ENCODE measurements around the gene FMN1. TPM values are rescaled to one million over a fixed set of nuclear protein-coding genes. Genes with fewer than 3 reads are reported as not detected.

Gene FMN1
- total RNA-seq, 1 donor from 2014 or later, result 12.0 TPM

DNA sequence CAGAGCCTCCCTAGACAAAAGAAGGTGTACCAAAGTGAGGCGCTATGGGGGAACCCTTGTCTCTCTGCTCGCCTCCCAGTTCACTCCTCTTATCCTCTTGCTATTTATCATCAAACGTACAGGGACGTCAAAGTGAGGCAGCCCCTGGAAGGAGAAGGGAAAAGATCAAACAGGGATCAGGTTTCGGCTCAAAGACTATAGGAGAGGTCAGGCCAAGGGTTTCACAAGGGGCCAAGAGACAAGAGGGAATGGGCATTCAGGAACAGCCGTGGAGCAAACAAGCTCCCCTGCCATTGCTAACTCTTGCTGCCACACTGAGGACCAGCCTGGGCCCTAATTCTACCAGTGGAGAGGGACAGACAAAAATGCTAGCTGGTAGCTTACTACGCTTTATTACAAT lies 308.1 kb downstream of the FMN1 start:
- DNase-seq (ENCODE audit: low spot score), result no peak

DNA sequence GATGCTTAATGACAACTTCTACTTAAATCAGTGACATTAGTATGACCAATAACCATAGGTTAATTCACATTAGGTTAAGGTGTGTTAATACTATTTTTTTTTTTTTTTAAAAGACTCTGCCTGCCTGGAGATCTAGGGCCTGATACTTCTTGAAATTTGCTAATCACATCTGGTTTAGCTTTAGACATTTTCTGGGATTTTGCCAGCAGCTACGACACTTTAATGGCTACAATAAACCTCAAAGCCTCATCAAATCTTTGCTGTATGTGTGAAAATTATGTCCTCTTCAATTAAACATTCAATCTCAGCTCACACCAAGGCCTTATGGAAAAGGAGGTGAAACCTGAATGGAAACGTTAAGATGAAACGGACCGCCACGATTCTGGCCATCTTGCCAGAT lies 308.8 kb downstream of the FMN1 start:
- DNase-seq (ENCODE audit: low spot score), result no peak

DNA sequence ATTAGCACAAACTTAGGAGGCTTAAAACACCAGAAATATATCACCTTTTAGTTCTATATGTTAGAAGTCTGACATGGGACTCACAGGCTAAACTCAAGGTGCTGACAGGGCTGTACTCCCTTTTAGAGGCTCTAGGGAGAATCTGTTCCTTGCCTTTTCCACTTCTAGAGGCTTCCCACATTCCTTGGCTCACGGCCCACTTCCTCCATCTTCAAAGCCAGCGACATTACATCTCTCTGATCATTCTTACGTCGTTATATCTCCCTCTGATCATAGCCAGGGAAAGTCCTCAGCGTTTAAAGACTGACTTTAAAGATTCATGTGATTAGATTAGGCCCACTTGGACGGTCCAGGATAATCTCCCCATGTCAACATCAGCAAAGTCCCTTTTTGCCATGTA lies 310.4 kb downstream of the FMN1 start:
- peak; percentile 85 for DNase-seq (ENCODE audit: low spot score)

DNA sequence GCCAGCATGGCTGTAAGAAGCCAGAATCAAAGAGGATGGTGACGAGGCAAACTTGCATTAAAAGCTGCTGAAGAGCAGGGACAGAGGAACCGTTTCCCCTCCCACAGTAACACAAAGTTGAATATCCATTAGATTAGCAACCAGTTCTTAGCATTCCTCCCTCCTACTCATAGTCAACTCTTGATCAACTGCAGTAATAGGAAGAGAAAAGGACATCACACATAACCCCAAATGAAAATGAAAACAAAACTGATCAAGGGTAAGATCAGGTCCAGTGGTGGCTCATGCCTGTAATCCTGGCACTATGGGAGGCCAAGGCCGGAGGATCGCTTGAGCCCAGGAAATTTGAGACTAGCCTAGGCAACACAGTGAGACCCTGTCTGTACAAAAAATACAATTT lies 311.6 kb downstream of the FMN1 start:
- DNase-seq (ENCODE audit: low spot score), result no peak

DNA sequence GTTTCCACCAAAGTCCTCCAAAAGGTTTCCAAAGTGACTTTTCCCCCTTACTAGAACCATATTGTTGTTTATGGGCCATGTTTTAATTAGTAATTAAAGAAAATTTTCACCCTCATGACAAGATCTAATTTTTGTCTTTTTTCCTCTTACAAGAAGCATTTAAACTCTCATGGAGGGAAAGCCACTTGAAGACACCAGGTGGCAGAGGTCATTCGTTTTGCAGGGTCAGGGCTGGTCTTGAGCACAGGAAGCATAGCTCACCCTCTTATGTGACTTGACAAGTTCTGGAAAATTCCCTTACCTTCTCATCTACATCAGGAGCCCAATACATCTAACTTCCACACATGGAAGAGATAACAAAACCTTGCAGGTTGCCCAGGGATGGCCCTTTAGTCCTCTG lies 313.0 kb downstream of the FMN1 start:
- no peak for DNase-seq (ENCODE audit: low spot score)

DNA sequence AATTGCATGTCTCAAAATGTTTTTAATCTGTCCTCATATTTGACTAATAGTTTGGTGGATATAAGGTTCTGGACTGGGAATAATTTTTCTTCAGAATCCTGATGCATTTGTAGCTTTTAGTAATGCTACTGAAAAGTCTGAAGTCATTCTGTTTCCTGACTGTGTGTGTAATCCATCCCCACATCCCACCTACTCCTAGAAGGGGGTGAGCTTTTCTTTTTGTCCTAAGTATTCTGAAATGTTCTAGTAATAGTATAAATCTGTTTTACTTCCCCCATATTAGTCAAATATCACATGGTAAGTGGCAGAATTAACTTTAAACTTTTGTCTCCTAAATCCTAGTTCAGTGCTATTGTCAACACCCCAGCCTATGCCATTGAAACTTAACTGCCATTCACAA lies 313.9 kb downstream of the FMN1 start:
- no peak for DNase-seq (ENCODE audit: low spot score)

DNA sequence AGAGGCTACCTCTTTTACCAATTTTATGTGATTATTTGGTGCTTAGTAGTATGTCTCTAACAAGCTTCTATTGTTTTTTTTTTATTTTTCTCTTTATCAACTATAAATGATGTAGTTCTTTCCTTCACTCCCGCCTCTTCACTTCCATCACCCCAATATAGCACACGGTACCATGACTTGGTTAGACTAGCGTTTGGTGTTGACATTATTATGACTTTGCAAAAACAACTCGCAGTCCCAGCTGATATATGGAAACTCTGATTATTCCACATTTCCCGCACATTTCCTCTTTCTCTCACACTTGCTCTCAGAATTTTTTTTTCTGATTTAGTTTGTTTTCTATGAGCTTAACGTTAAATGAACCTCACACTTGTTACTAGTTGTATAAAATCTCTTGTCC lies 314.5 kb downstream of the FMN1 start:
- no peak for DNase-seq (ENCODE audit: low spot score)

DNA sequence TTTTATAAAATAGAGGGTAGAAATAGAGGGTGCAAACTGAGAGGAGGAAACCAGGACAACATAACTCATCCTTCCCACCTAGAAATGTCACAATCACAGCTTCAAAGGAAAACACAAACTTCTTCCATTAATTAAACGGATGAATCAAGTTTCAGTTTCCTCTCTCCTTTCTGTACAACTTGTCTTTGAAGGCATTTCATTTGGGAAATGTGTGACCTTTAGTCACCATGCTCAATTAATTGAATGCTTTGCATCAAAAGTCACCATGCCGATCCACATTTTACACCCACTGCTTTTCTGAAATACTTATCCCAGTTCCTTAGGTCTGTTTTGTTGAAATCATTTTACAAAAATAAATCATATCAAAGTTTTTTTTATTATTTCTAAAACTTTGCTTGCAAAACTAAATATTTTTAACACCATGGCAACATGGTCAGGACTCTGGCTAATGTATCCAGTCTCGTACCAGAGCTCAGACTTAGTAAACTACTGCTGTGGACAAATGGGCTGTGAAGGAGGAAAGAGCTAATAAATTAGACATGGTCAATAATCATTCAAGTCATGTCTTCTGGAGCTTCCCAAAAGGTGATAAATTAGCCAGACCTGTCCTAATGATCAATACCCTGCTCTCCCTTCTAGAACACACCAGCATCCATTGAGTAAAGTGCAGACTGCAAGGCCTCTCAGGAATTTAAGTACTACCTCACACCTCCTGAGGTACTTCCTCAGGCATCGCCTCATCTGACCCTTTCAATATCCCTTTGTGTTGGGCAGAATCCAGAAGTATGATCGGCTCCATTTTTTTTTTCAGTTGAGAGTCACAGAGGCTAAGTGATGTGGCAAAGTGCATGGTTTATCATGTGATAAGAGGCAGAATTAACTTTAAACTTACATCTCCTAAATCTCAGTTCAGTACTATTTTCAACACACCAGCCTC lies 315.4 kb downstream of the FMN1 start:
- DNase-seq (ENCODE audit: low spot score), result no peak

DNA sequence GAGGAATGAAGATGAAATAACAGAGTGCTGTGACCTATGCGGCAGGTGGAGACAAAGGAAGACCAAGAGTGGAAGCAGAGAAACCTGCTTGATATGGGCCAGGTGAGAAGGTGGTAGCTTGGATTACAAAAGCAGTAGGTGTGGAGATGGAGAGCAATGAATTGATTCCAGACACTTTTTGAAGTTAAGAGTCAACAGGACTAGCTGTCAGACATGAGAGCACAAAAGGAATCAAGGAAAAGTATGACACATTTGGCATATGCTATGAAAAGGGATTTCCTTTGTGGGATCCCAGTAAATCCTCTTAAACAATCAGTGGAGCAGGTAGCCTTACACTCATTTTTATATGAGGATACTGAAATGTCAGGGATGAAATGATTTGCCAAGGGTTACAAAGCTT lies 316.2 kb downstream of the FMN1 start:
- DNase-seq (ENCODE audit: low spot score), result no peak

DNA sequence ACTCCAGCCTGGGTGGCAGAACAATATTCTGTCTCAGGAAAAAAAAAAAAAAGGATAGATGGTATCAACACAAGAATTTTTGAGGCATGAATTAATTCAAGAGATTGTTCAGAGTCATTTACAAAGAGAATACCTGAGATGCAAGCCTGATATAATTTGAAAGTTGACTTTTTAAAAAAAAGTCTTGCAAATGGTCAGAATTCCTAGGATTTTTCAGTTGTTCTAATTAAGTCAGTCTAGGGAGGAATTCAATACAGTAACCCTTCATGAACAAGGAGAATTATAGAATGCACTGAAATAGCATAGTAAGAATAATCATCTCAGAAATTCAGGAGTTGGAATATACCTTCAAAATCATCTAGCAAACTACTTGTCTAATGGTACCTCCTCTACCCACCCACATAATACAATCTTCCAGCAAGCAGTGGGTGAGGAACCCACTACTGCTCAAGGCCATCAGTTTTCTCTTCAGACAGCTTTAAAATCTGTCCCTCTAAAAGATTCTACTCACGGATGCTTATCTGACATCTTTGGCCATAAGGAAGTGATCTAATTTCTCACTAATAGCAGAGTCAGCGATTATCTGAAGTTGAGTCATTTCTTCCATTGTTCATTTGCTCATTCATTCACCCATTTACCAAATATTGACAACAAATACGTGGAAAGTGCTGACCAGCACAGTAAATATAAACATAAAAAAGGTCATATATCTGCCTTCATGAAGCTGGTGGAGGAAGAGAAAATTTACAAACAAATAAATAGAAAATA lies 317.1 kb downstream of the FMN1 start:
- no peak for DNase-seq (ENCODE audit: low spot score)

DNA sequence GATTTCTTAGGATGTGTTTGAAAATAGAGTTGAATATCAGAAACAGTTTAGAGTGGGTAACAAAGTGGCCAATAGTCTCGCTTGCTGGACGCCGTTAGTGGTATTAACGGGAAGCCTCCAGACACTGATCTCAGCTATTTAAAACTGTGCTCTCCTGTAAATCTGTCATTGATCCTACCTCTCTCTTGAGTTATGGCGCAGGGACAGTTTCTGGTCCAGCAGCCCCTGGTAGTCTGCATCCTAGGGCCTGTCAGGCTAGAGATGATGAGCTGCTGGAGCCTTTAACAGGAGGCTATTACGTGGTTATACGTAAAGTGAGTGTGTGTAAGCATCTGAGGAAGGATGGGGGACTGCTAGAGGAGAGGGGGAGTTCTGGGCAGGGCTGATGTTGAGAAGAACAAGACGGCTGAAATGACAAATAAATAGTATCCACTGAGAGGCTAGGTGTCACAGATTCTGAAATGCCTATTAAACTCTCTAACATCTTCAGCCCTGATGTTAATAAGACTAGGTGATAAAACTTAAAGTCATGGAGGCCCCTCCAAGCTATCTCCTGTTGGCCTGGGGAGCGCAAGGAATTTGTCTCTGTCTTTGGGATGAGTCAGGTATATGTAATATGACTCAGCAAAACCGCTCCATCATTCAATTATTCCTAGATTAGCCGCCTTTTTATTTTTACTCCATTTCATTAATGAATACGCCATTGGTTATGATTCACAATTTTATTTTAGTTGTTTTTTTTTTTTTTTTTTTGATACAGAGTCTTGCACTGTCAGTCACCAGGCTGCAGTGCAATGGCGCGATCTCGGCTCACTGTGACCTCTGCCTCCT lies 321.0 kb downstream of the FMN1 start:
- no peak for DNase-seq (ENCODE audit: low spot score)

DNA sequence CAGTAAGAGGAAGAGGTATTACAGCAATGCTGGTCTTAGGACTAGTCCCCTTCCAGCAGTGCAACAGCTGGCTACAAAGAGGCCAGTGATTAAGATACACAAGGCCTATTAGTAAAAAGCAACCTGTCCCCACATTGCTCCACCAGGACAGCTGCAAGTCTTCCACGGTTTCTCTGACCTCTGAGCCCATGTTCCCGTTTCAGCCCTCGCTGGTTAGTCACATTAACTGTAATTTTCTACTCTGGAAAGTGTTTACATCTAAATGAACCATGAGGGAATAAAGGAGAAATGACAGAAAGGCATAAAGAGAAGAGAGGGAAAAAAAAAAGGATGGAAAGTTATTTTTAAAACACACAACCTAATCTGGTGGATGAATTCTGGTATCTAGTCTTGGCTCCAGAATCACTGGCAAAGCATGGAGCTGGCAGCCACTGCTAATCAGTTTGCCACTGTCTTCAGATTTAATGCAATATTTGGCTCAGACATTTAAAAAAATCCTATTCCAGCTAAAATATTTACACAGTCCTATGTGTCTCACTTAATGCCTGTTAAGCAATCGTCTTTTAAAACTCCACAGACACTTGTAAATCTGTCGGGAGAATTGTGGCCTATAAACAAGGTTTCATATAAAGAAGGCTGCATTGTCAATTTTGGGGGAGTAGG lies 321.8 kb downstream of the FMN1 start:
- DNase-seq (ENCODE audit: low spot score), result peak; percentile 93

DNA sequence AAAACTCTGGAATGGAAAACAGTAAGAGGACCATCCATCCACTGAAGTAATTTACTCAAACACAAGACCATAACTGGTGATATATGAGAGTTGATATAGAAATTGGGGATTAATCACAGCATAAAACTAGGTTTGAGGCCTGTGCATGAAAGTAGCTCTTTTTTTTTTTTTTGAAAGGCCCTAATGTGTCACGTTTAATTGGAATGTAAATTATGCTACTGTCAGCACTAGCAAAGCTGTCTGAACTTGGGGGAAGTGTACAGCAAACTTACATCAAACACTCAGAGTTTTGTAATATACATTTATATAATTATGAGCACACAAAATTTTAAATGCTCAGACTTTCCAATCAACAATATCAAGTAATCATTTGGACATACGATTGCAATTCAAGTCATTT lies 322.6 kb downstream of the FMN1 start:
- no peak for DNase-seq (ENCODE audit: low spot score)

DNA sequence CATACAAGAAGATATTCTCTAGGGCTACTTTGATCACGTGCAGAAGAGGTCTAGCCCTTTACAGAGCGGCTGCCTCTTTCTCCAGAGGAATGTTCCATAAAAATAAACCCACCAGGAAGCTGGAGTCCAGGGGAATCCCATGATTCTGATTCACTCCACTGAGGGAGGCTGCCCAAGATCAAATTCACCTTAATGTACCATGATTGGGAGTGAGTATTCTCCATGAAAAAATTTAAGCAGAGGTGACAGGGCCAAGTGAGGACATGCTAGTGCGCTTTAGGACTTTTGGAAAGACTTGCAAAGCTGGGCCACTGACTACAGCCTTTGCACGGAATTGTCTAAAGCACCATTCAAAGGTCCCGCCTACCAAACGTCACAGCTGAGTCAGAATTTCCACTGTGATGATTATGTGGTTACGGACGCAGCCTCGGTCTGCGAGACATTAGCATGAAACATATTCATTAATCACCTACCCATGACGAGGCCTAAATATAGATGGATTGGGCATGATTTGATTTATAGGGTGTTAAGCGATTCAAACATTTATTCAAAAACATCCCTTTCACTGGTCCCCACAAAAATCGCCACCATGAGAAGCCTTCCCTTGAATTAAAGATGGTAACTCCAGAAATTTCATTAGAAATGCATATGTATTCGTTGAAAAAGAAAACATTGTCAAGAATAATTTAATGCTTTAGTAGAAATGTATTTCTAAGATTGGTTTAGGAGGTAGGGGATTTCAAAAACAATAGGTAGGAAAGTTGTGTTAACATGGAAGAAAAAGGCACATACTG lies 324.1 kb downstream of the FMN1 start:
- no peak for DNase-seq (ENCODE audit: low spot score)

DNA sequence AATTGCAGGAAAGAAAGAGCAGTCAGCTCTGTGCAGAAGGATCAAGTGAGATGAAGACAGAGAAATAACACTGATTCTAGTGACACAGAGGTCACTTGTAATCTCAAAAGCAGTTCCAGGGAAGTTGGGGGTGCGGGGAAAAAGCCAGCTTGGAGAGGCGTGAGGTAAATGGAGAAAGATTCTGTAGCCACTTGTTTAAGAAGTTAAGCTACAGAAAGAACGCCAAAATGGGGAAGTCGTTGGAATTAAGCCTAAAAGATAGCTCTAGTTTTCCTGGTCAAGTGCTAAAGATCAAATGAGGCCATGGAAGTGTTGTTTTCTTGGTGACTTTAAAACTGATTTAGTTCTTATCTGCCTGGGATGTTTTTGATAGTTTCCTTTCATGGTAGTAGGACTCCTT lies 324.7 kb downstream of the FMN1 start:
- peak; percentile 29 for DNase-seq (ENCODE audit: low spot score)

DNA sequence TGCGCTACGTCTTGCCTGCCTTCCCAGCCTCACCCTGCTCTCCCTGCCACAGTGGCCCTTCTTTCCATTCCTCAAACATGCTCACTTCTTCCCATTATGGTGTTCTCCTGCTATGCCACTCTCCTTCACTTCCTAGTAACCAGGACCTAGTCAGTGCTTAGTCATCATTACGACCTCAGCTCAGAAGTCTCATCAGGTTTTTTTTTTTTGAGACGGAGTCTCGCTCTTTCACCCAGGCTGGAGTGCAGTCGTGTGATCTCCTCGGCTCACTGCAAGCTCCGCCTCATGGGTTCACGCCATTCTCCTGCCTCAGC lies 327.2 kb downstream of the FMN1 start:
- DNase-seq (ENCODE audit: low spot score), result no peak

DNA sequence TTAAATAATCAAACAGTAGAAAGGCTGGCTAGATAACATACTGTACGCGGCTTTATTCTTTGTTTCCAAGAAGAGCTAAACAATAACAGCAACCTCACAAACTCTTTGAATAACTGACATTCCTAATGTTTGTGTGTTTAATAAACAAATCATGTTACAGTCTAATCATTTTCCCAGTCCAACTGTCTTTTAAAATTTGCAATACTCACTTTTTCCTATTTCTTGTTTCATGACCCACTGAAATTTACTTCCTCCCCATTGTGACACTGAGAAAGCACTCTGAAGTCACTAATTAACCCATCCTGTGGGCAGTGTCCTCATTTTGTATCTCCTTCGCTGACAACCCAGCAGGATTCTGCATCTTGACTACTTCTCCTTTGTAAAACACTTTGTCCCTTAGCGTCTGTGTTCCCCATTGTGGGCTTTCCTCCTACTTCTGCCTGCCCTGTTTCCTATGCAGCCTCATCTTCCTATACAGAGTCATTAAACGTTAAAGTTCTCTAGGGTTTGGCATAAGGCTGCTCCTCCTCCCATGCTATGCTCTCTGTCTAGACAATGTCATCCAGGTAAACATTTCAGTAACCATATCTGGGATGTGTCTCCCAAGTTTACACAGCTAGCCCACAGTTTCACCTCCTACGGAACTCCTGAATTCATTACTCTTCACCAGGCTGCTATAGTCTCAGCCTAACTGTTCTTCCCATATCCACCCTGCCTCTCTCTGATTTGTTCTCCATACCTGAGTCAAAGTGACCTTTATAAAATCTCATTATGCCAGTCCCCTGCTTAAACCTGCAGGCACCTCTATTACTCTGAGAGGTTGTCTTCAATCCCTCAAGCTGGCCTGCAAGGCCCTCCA lies 327.8 kb downstream of the FMN1 start:
- no peak for DNase-seq (ENCODE audit: low spot score)

DNA sequence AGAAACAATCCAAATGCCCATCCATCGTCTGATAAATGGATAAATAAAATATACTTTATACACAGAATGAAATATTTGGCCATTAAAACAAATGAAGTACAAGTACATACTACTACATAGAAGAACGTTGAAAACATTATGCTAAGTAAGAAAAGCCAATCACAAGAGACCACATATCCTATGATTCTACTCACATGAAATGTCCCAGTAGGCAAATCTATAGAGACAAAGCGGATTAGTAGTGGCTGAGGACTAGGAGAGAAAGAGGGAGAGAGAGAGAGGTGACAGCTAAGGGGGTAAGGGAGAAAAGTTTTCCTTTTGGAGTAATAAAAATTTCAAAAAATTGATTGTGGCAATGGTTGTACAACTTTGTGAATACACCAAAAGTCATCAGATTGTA lies 329.7 kb downstream of the FMN1 start:
- DNase-seq (ENCODE audit: low spot score), result no peak

DNA sequence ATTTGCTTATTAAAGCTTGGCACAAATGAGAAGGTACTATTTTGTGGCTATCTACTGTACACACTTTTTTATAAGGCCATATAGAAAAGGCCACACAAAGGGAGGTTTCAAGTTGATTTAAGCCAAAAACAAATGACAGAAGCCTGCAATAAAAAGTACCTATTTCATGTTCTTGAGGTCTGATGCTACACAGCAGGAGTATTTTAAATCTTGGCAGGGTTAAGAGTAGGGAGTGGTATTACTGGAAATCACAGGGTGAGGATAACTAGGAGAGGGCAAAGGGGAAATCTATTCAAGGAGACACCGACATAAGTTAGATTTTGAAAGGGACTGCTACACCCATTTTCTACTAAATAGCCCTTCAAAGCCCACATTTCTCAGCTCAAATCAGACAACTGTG lies 330.5 kb downstream of the FMN1 start:
- DNase-seq (ENCODE audit: low spot score), result no peak

DNA sequence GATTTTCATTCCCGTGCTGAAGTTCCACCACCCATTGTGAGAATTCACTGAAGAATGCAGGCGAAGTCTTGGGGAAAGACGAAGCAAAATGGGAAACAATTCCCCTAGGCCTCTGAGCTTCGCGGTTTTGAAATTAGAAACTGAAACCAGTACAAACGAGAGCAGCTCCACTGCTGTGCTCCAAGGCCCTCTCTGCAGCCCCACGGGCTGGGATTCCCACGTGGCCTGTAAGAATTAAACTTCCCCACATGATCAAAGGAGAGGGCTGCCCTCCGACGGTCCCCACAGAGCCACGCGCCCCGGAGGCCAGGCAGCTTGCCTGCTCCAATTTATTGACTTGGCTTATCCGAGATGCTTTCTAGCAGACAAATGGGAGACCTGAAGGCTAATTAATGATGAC lies 332.8 kb downstream of the FMN1 start:
- peak; percentile 78 for DNase-seq (ENCODE audit: low spot score)
